SK-N-SH treated with all-trans-retinoic acid at 6 μM for 48 hours (cell line): ENCODE results near the gene GTF2IRD1.

ENCODE experiments used
- ATAC-seq: fragments of 200-7000 bp; cut with Tn5 transposase; 3 replicates; pipeline ENCODE4 v1.9.1; 2020; ENCODE audit warnings: mild to moderate bottlenecking, moderate library complexity
- ARNTL ChIP-seq: fragments of 450-650 bp; formaldehyde crosslinking; IDR thresholded peaks from 2 replicates; pipeline ENCODE4 v1.5.0; 2020; ENCODE audit warnings: low read depth, mild to moderate bottlenecking, moderate library complexity, borderline replicate concordance
- BACH2 ChIP-seq: fragments of 250-450 bp; sonication (Bioruptor Pico); IDR thresholded peaks from 2 replicates; pipeline ENCODE4 v1.9.0; 2021; ENCODE audit warnings: mild to moderate bottlenecking, borderline replicate concordance
- CSDC2 ChIP-seq: fragments of 250-450 bp; sonication (Bioruptor Pico); IDR thresholded peaks from 2 replicates; pipeline ENCODE4 v1.5.0; 2020; ENCODE audit warnings: mild to moderate bottlenecking, moderate library complexity
- ESRRG ChIP-seq: fragments of 250-450 bp; sonication (Bioruptor Pico); IDR thresholded peaks from 2 replicates; pipeline ENCODE4 v1.6.1; 2021; ENCODE audit warnings: mild to moderate bottlenecking
- GLIS3 ChIP-seq: fragments of 250-450 bp; sonication (Bioruptor Pico); IDR thresholded peaks from 2 replicates; pipeline ENCODE4 v1.5.0; 2020; ENCODE audit warnings: mild to moderate bottlenecking, moderate library complexity
- OSR1 ChIP-seq: fragments of 250-450 bp; sonication (Bioruptor Pico); IDR thresholded peaks from 2 replicates; pipeline ENCODE4 v1.8.0; 2022; ENCODE audit warnings: moderate library complexity, mild to moderate bottlenecking, inconsistent platforms
- POU6F1 ChIP-seq: fragments of 250-450 bp; sonication (Bioruptor Pico); IDR thresholded peaks from 2 replicates; pipeline ENCODE4 v1.8.0; 2021; ENCODE audit warnings: low read depth, mild to moderate bottlenecking, moderate library complexity, borderline replicate concordance
- PPARA ChIP-seq: fragments of 250-450 bp; sonication (Bioruptor Pico); IDR thresholded peaks from 2 replicates; pipeline ENCODE4 v1.5.0; 2020; ENCODE audit warnings: mild to moderate bottlenecking, borderline replicate concordance
- RARB ChIP-seq: fragments of 250-450 bp; sonication (Bioruptor Pico); IDR thresholded peaks from 2 replicates; pipeline ENCODE4 v1.8.0; 2021; ENCODE audit warnings: mild to moderate bottlenecking, moderate library complexity
- SNAI2 ChIP-seq: fragments of 250-450 bp; sonication (Bioruptor Pico); IDR thresholded peaks from 2 replicates; pipeline ENCODE4 v1.5.0; 2020; ENCODE audit warnings: mild to moderate bottlenecking, moderate library complexity
- TCF4 ChIP-seq: fragments of 250-450 bp; sonication (Bioruptor Pico); IDR thresholded peaks from 2 replicates; pipeline ENCODE4 v1.8.0; 2021; ENCODE audit warnings: mild to moderate bottlenecking, moderate library complexity, borderline replicate concordance
- TOX ChIP-seq: fragments of 250-450 bp; sonication (Bioruptor Pico); IDR thresholded peaks from 2 replicates; pipeline ENCODE4 v1.8.0; 2021; ENCODE audit warnings: mild to moderate bottlenecking, moderate library complexity, borderline replicate concordance
- TSHZ2 ChIP-seq: fragments of 250-450 bp; sonication (Bioruptor Pico); IDR thresholded peaks from 2 replicates; pipeline ENCODE4 v1.5.0; 2020; ENCODE audit warnings: mild to moderate bottlenecking, moderate library complexity
- ZC3H10 ChIP-seq: fragments of 250-450 bp; sonication (Bioruptor Pico); IDR thresholded peaks from 2 replicates; pipeline ENCODE4 v1.5.1; 2021; ENCODE audit warnings: mild to moderate bottlenecking, moderate library complexity
- ZFP3 ChIP-seq: fragments of 250-450 bp; sonication (Bioruptor Pico); IDR thresholded peaks from 2 replicates; pipeline ENCODE4 v1.5.0; 2020; ENCODE audit warnings: mild to moderate bottlenecking, moderate library complexity
- ZFP30 ChIP-seq: fragments of 450-650 bp; formaldehyde crosslinking; IDR thresholded peaks from 2 replicates; pipeline ENCODE4 v1.5.0; 2022; ENCODE audit warnings: mild to moderate bottlenecking, moderate library complexity
- ZNF565 ChIP-seq: fragments of 450-650 bp; formaldehyde crosslinking; conservative IDR thresholded peaks from 2 replicates; pipeline ENCODE4 v1.5.0; 2020; ENCODE audit warnings: low read depth, mild to moderate bottlenecking, moderate library complexity
- ZNF70 ChIP-seq: fragments of 450-650 bp; formaldehyde crosslinking; IDR thresholded peaks from 2 replicates; pipeline ENCODE4 v1.5.0; 2020; ENCODE audit warnings: mild to moderate bottlenecking, moderate library complexity
- ZNF8 ChIP-seq: fragments of 450-650 bp; formaldehyde crosslinking; IDR thresholded peaks from 2 replicates; pipeline ENCODE4 v1.5.0; 2020; ENCODE audit warnings: mild to moderate bottlenecking, moderate library complexity
- TF ChIP-seq, protein P1 (sequence below): fragments of 250-450 bp; sonication (Bioruptor Pico); IDR thresholded peaks from 2 replicates; pipeline ENCODE4 v1.5.1; 2020; ENCODE audit warnings: low read depth, mild to moderate bottlenecking, moderate library complexity
- TF ChIP-seq, protein P2 (sequence below): fragments of 250-450 bp; sonication (Bioruptor Pico); IDR thresholded peaks from 2 replicates; pipeline ENCODE4 v1.5.1; 2021; ENCODE audit warnings: mild to moderate bottlenecking, moderate library complexity
- TF ChIP-seq, protein P3 (sequence below): fragments of 250-450 bp; sonication (Bioruptor Pico); IDR thresholded peaks from 2 replicates; pipeline ENCODE4 v1.8.0; 2020; ENCODE audit warnings: mild to moderate bottlenecking, moderate library complexity, borderline replicate concordance

GTF2IRD1 gene

DNA sequence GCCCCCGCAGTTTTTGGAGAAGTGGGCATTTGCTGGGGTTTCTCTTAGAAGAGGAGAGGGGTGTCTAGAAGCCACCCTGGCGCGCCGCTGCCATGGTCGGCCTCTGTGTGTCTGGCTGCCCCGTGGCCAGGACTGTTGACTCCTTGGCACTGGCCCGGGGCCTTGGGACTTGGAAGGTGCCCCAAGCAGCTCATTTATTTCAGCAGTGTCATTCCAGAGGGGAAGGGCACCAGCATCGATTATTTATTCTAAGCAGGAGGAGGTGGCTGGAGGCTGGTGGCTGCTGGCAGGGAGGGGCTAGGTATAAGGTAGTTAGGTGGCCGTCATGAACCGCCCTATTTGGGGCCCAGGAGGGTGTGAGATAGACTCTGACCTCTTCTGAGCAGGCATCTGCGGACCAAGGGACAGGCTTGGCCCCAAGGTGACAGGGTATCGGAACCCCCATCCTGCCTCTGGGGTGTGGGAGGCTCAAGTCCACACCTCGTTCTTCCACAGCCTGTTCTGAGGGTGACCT, 1.6 kb downstream of the GTF2IRD1 start:
- no peak; the same call in 2 of the 3 replicates for ATAC-seq
- TF ChIP-seq ESRRG (CRISPR knock-in tag) (no peak), GLIS3 (CRISPR knock-in tag) (no peak), ZNF565 (no peak), ZNF70 (CRISPR knock-in tag) (no peak), BACH2 (CRISPR knock-in tag) (no peak), TCF4 (CRISPR knock-in tag) (no peak), POU6F1 (CRISPR knock-in tag) (no peak), ARNTL (CRISPR knock-in tag) (no peak), TOX (no peak)
- TF ChIP-seq, protein P1, sequence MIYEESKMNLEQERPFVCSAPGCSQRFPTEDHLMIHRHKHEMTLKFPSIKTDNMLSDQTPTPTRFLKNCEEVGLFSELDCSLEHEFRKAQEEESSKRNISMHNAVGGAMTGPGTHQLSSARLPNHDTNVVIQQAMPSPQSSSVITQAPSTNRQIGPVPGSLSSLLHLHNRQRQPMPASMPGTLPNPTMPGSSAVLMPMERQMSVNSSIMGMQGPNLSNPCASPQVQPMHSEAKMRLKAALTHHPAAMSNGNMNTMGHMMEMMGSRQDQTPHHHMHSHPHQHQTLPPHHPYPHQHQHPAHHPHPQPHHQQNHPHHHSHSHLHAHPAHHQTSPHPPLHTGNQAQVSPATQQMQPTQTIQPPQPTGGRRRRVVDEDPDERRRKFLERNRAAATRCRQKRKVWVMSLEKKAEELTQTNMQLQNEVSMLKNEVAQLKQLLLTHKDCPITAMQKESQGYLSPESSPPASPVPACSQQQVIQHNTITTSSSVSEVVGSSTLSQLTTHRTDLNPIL: no peak
- TF ChIP-seq, protein P2, sequence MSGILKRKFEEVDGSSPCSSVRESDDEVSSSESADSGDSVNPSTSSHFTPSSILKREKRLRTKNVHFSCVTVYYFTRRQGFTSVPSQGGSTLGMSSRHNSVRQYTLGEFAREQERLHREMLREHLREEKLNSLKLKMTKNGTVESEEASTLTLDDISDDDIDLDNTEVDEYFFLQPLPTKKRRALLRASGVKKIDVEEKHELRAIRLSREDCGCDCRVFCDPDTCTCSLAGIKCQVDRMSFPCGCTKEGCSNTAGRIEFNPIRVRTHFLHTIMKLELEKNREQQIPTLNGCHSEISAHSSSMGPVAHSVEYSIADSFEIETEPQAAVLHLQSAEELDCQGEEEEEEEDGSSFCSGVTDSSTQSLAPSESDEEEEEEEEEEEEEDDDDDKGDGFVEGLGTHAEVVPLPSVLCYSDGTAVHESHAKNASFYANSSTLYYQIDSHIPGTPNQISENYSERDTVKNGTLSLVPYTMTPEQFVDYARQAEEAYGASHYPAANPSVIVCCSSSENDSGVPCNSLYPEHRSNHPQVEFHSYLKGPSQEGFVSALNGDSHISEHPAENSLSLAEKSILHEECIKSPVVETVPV: no peak

- TF ChIP-seq ZC3H10 (CRISPR knock-in tag) (no peak), ZFP30 (no peak), BACH2 (CRISPR knock-in tag) (no peak), POU6F1 (CRISPR knock-in tag) (no peak), SNAI2 (no peak), PPARA (CRISPR knock-in tag) (no peak), OSR1 (no peak), ZFP3 (CRISPR knock-in tag) (no peak), RARB (no peak), TSHZ2 (no peak), ZNF565 (no peak), GLIS3 (CRISPR knock-in tag) (no peak), TCF4 (CRISPR knock-in tag) (no peak), ZNF8 (CRISPR knock-in tag) (no peak), CSDC2 (no peak), ZNF70 (CRISPR knock-in tag) (no peak), ESRRG (CRISPR knock-in tag) (no peak), TOX (no peak)
- TF ChIP-seq, protein P1: no peak
- TF ChIP-seq, protein P3, sequence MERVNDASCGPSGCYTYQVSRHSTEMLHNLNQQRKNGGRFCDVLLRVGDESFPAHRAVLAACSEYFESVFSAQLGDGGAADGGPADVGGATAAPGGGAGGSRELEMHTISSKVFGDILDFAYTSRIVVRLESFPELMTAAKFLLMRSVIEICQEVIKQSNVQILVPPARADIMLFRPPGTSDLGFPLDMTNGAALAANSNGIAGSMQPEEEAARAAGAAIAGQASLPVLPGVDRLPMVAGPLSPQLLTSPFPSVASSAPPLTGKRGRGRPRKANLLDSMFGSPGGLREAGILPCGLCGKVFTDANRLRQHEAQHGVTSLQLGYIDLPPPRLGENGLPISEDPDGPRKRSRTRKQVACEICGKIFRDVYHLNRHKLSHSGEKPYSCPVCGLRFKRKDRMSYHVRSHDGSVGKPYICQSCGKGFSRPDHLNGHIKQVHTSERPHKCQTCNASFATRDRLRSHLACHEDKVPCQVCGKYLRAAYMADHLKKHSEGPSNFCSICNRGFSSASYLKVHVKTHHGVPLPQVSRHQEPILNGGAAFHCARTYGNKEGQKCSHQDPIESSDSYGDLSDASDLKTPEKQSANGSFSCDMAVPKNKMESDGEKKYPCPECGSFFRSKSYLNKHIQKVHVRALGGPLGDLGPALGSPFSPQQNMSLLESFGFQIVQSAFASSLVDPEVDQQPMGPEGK: no peak
- ATAC-seq: no peak
Observed at GRCh38 chr7:74455928-74456327, 2.2 kb downstream of the GTF2IRD1 start.
